Measurements from ENCODE around the gene IGSF8.
A peak's percentile ranks its signal among the peaks of the same experiment; 100 is the strongest.

IGSF8 gene, protein sequence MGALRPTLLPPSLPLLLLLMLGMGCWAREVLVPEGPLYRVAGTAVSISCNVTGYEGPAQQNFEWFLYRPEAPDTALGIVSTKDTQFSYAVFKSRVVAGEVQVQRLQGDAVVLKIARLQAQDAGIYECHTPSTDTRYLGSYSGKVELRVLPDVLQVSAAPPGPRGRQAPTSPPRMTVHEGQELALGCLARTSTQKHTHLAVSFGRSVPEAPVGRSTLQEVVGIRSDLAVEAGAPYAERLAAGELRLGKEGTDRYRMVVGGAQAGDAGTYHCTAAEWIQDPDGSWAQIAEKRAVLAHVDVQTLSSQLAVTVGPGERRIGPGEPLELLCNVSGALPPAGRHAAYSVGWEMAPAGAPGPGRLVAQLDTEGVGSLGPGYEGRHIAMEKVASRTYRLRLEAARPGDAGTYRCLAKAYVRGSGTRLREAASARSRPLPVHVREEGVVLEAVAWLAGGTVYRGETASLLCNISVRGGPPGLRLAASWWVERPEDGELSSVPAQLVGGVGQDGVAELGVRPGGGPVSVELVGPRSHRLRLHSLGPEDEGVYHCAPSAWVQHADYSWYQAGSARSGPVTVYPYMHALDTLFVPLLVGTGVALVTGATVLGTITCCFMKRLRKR

DNA sequence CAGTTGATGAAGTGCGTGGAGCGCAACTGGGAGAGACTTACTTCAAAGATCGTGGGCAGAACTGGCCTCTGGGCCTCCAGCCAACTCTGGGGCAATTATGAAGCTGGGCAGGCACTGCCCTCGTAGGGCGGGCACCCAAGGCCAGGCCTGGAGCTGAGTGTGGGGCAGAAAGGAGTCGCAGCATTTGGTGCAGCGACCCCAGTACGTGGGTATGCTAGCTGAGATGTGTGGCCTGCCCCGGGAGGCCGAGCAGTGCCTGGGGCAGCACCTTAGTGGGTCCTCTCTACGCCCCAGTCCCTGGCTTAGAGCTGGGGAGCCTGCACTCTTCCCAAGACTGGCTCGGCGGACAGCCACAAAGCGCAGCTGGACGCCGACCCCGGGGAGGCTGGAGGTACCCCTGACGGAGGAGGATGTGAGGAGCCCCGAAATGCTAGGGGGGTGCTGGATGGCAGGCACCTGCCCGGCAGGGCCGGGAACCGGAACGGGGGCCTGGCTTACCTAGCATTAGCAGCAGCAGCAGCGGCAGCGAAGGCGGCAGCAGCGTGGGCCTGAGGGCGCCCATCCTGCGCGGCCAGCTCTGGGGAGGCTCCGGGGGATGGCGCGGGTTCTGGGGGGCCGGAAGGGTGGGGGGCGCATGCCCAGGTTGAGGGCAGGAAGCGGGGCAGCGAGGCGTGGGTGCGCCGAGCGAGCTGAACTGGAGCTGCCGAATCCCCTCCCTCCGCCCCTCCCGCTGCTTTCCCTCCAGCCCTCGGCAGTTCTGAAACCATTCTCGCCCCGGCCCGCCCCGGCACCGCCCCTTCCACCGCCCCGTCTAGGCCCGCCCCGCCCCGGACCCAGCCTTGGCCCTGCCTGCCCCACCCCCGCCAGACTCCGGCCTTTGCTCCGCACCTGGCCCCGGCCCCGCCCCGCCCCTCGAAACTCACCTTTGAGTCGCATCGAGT lies at the start of gene IGSF8:
Gene IGSF8, minus strand, starts transcription at position 709 of the 941 bp plus-strand sequence. Its CDS starts 147 bp downstream, at position 562.
- peak; percentile 94 for DNase-seq (ENCODE audit: low spot score)

DNA sequence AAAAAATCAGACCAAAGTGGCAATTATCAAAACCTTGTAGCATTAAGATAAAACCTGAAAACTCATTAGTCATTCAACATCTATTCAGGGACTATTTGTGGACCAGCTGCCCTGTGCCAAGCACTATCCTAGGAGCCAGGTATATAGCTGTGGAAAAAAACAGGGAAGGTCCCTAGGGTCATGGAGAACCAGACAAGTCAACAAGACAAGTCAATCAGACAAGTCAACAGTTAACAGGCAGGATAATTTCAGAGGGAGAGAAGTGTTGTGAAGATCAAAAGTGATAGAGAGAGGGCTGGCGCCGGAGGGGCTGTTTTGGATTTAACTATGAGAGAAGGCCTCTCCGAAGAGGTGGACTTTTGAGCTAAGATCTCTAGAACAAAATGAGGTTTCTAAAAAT lies 49.7 kb upstream of the IGSF8 start:
- no peak for DNase-seq (ENCODE audit: low spot score)

DNA sequence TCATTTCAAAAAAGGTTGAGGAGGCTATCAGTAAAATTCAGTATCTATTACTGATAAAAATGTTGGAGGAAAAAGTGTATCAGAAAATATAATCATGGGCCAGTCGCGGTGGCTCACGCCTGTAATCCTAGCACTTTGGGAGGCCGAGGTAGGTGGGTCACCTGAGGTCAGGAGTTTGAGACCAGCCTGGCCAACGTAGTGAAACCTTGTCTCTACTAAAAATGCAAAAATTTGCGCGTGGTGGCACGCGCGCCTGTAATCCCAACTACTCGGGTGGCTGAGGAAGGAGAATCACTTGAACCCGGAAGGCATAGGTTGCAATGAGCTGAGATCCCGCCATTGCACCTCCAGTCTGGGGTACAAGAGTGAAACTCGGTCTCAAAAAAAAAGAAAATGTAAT lies 47.7 kb upstream of the IGSF8 start:
- DNase-seq (ENCODE audit: low spot score) = no peak

DNA sequence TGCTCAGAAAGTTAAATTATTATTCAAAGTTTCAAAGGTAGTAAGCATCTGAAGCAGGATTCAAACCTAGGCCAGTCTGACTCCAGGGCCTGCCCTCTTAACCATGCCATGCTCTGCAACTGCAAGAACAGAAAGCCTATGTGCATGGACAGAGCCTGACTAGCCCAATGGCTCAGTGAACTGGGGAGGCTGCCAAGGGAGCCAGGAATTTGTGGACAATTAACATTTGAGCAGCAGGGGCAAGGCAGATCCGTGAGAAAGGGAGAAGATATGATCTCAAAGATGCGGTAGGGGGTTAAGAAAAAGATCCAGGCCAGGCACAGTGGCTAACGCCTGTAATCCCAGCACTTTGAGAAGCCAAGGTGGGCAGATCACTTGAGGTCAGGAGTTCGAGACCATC lies 46.5 kb upstream of the IGSF8 start:
- DNase-seq (ENCODE audit: low spot score) = no peak

DNA sequence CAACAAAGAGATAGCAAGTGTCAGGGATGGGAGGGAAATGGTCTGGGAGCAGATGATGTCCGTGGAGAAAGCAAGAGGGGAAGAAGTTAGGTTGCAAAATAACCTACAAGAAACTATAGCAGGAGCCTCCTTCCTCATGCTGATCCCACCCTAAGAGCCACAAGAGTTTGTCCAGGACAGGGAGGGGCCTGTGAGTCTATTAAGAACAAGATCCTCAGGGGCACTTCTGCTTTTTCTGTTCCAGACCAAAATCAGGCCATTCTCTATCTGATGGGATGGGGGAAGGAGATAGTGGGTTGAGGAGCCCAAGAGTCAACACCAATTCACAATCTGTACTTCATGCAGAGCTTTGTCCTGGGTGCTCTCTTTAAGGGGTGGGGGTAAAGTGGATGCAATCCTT lies 45.3 kb upstream of the IGSF8 start:
- DNase-seq (ENCODE audit: low spot score) = no peak

DNA sequence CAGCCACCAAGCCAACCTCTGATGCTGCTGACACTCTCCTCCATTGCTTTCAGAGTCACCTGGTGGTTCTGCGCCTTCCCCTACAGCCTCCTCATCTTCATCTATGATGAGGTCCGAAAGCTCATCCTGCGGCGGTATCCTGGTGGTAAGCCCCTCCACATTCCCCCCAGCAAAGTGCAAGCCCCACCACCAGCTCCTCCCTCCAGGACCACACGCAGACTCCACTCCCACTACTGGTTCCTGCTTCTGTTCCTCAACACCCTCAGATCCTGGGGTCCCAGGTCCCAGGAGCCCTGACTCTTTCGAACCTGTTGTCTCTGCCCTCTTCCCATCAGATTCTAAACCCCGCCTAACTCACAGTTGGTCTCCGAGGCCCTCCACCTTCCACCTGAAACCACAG lies 41.4 kb upstream of the IGSF8 start:
- no peak for DNase-seq (ENCODE audit: low spot score)

DNA sequence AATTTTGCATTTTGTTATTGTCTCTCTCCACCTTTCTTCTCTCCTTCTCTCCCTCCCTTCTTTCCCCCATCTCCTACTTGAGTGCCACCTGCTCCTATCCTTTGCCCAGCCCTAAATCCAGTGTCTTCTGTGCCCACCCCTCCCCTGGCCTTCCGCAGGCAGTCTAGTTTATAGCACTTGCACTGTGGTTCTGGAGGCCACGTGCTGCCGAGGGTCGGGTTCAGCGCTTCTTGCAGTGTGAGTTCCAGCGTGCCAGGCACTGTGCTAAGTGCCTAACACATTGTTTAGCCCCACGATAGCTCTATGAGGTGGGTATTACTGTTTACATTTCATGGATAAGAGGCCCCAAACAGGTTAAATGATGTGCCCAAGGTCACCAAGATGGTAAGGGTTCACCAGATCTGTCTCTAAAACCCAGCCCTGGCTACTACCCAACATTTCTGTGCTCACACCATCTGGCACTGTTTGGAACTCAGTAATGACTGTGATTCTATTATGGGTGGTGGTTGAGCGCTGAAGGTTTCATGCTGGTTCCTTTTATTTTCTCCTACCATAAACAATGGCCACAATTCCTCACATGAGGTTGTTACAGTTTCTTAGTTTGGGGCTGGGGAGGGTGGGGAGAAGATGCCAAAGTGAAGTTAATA lies 38.9 kb upstream of the IGSF8 start:
- DNase-seq (ENCODE audit: low spot score) = no peak

DNA sequence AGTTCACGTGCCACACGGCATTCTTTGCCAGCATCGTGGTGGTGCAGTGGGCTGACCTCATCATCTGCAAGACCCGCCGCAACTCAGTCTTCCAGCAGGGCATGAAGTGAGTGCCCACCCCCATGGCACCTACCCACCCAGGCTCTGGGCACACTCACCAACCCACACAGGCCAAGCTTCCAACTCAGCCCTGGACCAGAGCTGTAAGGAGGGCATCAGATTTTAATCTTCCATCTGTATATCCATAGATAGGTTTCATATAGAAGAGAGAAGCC lies 38.4 kb upstream of the IGSF8 start:
- DNase-seq (ENCODE audit: low spot score) = no peak

DNA sequence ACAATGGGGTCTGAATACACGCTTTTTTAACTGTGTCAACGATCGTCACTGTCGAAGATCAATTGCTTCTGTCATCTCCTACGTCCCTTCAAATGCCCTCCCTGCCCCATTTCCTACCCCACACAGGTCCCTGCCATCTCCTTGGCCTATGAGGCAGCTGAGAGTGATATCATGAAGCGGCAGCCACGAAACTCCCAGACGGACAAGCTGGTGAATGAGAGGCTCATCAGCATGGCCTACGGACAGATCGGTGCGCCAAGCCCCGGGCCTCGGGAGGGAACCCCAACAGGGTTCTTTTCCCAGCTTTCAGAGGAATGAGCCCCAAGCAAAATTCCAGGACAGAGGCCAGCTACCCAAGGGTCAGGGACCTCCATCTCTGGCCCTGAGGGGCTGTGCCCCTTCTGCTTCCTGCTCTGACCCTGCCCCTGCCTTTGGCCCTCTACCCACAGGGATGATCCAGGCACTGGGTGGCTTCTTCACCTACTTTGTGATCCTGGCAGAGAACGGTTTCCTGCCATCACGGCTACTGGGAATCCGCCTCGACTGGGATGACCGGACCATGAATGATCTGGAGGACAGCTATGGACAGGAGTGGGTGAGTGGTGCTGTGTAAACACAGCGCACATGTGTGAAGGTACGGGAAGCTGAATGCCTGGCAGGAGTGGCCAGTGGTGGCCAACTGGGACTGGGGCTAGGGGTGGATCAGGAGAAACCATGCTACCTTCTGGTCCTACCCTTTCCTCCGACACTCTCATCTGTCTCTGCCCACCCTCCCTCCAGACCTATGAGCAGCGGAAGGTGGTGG lies 37.9 kb upstream of the IGSF8 start:
- DNase-seq (ENCODE audit: low spot score) = no peak

DNA sequence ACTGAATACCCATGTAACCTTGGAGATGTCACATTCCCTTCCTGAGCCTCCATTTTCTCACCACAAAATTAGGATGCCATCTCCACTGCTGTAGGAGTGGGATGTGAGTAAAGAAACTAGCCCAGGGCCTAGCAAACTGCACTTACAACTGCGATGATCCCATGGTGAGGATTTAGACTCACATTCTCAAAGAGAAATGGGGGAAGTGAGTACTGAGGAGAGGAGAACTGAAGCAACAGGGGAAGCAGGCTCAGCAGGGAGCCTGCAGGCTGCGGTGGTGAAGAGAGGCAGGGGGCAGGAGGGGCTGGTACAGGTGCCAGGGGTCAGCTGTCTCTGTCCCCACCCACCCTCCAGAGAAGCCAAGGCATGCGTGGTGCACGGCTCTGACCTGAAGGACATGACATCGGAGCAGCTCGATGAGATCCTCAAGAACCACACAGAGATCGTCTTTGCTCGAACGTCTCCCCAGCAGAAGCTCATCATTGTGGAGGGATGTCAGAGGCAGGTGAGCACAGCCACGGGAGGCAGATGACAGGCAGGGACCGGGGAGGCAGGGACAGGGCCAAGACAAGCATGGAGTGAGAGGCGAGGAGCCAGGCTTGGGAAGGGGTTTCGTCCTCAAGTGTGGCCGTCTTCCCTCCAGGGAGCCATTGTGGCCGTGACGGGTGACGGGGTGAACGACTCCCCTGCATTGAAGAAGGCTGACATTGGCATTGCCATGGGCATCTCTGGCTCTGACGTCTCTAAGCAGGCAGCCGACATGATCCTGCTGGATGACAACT lies 36.6 kb upstream of the IGSF8 start:
- no peak for DNase-seq (ENCODE audit: low spot score)

DNA sequence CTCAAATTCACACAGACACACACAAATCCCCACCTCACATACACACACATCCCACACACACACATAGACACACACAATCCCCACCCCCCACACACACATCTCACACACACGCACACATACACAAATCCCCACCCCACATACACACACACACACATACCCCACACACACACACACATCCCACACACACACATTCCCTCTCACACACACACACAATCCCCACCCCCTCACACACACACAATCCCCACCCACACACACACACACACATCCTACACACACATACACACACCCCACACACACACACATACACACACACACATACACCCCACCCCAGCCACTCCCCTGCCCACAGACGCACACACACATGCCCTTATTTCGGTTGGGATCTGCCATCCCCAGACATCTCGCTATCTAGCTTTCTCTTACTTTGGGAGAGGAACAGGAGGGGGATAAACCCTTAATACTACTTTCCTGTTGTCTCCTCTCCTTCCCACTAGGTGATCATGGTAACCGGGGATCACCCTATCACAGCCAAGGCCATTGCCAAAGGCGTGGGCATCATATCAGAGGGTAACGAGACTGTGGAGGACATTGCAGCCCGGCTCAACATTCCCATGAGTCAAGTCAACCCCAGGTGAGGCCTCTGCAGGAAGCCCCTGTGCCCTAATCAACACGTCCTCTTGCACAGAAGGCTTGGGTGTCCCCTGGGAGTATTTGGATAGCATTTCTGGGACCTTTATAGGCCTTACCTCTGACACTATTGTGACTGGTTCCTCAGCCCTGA lies 35.8 kb upstream of the IGSF8 start:
- DNase-seq (ENCODE audit: low spot score) = no peak

DNA sequence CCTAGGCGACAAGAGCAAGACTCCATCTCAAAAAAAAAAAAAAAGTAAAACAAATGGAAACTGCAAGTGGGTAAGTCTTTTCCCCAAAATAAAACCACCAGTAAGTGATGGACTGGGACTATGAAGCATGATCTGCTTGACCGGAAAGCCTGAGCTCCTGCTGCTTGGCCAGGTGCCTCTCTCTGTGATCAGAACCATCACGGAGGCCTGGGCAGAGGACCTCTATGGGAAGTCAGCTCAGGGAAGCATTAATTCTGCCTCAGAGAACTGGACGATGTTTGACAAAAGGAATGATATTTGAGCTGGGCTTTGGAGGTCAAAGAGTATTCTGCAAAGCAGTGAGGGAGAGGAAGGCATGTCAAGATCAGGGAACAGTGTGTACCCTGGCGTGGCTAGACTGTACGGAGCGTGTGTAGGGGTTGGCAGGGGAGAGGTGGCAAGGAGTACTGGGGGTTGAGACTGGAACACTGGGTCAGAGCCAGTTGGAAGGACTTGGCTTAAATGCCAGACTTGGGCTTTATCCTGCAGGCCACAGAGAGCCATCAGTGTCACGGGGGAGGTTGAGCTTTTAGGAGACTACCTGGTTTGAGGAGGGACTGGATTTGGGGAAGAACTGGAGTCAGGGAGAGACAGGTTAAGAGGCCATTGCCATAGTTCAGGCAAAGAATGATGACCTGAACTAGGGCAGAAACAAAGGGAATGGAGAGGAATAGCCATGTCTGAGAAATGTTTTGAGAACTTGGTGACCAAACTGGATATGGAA lies 33.6 kb upstream of the IGSF8 start:
- no peak for DNase-seq (ENCODE audit: low spot score)

DNA sequence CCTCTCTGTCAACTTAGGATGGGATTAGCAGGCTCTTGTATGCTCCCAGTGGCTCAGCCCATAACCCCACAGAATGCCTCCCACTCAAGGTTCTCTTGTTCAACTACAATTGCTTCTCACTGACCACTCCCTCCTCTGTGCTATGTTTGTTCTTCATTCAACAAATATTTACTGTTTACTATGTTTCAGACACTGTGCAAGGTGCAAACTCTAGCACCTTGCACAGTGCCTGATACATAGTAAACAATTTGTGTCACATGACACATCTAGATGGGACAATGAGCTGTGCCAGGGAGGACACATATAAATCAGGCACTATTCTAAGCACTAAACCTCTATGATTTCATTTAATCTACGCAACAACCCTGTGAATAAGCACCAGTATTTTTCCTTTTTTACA lies 32.5 kb upstream of the IGSF8 start:
- DNase-seq (ENCODE audit: low spot score) = no peak

DNA sequence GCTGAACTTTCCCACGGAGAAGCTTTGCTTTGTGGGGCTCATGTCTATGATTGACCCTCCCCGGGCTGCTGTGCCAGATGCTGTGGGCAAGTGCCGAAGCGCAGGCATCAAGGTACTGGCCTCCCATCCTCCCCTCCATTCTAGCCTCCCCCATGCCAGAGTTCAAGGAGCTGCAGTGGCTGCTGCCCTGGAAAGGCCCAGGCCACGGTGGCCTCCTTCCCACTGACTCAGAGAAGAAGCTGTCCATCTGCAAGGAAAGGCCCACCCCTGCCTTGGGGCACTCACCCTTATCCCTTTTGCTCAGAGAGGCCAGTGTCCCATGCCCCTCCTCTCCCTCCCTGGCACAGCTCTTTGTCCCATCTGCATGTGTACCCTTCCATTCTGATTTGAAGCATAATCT lies 32.1 kb upstream of the IGSF8 start:
- DNase-seq (ENCODE audit: low spot score) = no peak

DNA sequence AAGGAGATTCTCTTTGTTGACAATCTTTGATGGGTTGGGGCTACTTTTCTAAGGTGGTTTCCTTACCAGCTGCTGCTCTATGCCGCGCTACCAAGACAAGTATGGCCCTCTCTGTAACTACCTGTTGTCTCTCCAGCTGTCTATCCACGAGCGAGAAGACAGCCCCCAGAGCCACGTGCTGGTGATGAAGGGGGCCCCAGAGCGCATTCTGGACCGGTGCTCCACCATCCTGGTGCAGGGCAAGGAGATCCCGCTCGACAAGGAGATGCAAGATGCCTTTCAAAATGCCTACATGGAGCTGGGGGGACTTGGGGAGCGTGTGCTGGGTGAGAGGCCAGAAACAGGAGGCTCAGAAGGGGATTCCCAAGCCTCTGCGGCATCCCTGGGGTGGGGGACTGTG lies 31.5 kb upstream of the IGSF8 start:
- DNase-seq (ENCODE audit: low spot score) = no peak

DNA sequence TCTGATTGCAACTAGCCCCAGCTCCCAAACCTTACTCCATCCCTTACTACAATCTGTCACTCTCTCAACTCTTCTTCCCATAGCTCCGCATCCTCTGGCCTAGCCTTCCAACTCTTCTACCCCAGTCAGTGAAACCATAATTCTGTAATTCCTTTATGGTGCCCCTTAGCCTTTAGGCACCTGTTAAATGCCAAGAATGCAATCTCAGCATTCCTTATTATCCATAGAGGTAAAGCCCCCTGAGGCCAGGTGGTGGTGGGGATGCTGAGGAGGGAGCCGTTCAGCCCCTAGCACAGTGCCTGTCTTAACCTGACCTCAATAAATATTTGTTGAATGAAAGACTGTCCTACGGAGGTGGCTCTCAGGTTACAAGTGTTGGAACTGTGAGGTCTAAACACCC lies 31.1 kb upstream of the IGSF8 start:
- DNase-seq (ENCODE audit: low spot score) = no peak

DNA sequence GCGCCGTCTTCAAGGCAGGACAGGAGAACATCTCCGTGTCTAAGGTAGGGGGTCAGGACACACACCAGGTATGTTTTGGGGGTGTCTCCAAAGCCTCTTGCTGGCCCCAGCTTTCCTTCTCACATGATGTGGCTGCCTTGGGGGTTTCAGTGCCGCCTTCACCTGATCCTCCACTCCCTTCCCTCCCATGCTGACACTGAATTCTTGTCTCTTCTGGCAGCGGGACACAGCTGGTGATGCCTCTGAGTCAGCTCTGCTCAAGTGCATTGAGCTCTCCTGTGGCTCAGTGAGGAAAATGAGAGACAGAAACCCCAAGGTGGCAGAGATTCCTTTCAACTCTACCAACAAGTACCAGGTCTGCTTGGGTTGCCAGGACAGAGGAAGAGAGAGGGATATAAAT lies 30.6 kb upstream of the IGSF8 start:
- no peak for DNase-seq (ENCODE audit: low spot score)

DNA sequence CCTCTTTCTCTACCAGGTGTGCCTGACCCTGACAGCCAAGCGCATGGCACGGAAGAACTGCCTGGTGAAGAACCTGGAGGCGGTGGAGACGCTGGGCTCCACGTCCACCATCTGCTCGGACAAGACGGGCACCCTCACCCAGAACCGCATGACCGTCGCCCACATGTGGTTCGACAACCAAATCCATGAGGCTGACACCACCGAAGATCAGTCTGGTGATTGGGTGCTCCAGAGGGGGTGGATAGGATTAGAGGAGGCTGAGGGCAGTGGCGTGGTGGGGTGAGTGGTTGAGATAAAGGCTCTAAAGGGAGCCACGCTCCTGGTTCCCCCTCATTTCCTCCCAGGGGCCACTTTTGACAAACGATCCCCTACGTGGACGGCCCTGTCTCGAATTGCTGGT lies 30.2 kb upstream of the IGSF8 start:
- no peak for DNase-seq (ENCODE audit: low spot score)

DNA sequence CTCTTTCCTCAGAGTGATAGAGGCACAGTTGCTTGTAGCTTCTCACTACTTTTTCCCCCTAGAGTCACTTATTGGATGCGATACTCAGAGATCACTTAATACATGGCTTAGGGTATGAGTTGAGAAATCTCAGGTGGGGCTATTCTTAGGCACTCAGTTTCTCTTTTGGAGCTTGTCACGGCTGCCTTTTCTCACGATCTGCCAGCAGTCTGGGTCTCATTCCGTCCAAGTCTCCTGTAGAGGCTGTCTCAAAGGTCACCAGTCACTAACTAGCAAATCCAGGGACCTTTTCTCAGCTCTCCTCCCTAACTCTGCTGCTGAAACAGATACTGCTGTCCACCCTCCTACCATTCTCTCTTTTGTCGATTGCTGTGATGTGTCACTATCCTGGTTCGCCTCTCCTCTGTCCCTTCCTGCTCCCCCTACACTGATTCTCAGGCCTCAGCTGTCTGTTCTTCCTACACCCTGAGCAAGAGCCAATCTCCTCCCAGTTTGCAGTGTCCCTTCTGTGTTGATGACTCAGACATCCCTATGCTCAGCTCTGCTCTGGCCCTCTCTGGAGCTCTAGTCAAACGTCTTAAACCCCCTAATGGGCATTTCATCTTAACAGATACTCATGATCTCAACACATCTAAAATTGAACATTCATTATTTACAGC lies 29.6 kb upstream of the IGSF8 start:
- peak; percentile 82 for DNase-seq (ENCODE audit: low spot score)
